Retinal pigment epithelial cell (primary cell): ENCODE measurements around the gene ZNF605.
"Not testable (repeated sequence)": the region's sequence is repeated elsewhere in the genome, so short reads cannot be mapped to it uniquely, and the experiment has no call there.

Source experiments
- DNase-seq: peaks from one replicate; pipeline ENCODE4 v3.0.0-alpha.2; 2010; ENCODE audit warnings: low read depth
- H3K4me3 ChIP-seq: 2 replicates; pipeline ENCODE4 v1.5.1; 2011; ENCODE audit warnings: mild to moderate bottlenecking, low read length, control low read depth, moderate library complexity
- TF ChIP-seq, protein P1 (sequence below): conservative IDR thresholded peaks from 2 replicates; pipeline ENCODE4 v1.5.1; 2011; ENCODE audit warnings: low read depth, low read length, control low read depth, inconsistent platforms

ZNF605 gene

DNA sequence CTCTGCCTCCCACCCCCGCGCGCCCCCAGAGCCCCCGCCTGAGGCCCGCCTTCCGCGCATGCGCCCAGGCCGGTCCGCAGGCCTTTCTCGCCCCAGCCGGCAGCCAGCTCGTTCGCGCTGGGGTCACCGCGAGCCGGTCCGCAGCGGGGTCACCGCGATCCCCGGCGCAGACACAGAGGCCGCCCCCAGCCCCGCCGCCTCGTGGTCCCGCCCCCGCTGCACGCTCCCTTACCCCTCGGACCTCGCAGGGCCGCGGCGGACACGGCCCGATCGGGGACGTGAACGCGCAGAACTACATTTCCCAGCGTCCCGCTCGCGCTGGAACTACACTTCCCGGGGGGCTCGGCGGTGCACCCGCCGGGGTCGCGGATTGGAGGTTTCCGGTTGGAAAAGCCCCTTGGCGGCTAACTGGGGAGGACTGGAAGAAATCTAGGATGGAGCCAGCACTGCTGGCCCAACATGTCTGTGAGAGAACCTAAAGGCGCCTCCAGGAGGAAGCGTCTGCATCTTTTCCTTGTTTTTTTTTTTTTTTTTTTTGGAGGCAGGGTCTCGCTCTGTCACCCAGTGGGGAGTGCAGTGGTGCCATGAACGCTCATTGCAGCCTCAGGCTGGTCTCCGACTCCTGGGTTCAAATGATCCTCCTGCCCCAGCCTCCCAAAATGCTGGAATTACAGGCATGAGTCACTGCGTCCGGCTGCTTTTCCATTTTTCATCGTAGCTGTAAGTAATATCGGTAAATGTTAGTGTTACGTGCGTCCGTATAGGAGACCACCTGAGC lies at the start of gene ZNF605:
Gene ZNF605 (minus strand): TSS at position 296 of the 778 bp plus-strand sequence. CDS start 10,671 bp downstream, outside the sequence.
- TF ChIP-seq, protein P1, sequence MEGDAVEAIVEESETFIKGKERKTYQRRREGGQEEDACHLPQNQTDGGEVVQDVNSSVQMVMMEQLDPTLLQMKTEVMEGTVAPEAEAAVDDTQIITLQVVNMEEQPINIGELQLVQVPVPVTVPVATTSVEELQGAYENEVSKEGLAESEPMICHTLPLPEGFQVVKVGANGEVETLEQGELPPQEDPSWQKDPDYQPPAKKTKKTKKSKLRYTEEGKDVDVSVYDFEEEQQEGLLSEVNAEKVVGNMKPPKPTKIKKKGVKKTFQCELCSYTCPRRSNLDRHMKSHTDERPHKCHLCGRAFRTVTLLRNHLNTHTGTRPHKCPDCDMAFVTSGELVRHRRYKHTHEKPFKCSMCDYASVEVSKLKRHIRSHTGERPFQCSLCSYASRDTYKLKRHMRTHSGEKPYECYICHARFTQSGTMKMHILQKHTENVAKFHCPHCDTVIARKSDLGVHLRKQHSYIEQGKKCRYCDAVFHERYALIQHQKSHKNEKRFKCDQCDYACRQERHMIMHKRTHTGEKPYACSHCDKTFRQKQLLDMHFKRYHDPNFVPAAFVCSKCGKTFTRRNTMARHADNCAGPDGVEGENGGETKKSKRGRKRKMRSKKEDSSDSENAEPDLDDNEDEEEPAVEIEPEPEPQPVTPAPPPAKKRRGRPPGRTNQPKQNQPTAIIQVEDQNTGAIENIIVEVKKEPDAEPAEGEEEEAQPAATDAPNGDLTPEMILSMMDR, result no peak
- DNase-seq, result peak; percentile 65
- H3K4me3 ChIP-seq, result peak within 1 kb of the TSS; percentile 93

DNA sequence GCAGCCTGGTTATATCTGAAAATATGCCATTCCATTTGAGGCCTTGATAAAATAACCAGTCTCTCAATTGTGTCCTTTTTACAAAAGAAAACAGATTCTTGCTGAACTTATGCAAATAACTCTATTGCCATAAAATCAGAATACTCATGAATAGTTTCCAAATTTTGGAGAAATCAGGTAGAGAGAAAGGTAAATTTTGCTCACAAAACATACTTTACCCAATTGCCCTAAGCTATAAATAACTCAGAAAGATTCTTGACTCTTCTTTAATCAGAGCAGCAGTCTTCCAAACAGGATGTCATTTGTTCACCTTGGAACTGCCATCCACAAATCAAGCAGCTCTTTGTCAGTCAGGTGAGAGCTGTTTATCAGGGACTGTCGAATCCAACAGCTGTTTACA lies 42.6 kb upstream of the ZNF605 start:
- TF ChIP-seq, protein P1, result no peak
- no peak overlapping the region for H3K4me3 ChIP-seq
- DNase-seq, result no peak

DNA sequence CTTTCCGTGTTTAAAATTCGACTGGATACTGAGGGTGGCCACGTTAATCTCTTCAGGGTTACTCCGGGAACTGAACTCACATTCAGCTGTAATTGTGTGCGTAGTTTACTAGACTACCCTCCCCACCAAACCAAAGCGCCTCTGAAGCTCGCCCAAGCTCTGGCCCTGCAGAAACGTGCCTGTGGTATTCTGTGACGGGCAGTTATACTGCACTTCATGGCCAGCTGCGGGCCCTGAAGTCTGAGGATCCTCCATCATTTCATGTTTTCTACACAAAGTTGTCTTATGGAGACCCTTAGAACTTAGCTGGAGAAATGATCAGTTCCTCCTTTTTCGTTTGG lies 30.7 kb upstream of the ZNF605 start:
- TF ChIP-seq, protein P1, result no peak
- H3K4me3 ChIP-seq, result peak overlapping the region; percentile 97
- no peak for DNase-seq

DNA sequence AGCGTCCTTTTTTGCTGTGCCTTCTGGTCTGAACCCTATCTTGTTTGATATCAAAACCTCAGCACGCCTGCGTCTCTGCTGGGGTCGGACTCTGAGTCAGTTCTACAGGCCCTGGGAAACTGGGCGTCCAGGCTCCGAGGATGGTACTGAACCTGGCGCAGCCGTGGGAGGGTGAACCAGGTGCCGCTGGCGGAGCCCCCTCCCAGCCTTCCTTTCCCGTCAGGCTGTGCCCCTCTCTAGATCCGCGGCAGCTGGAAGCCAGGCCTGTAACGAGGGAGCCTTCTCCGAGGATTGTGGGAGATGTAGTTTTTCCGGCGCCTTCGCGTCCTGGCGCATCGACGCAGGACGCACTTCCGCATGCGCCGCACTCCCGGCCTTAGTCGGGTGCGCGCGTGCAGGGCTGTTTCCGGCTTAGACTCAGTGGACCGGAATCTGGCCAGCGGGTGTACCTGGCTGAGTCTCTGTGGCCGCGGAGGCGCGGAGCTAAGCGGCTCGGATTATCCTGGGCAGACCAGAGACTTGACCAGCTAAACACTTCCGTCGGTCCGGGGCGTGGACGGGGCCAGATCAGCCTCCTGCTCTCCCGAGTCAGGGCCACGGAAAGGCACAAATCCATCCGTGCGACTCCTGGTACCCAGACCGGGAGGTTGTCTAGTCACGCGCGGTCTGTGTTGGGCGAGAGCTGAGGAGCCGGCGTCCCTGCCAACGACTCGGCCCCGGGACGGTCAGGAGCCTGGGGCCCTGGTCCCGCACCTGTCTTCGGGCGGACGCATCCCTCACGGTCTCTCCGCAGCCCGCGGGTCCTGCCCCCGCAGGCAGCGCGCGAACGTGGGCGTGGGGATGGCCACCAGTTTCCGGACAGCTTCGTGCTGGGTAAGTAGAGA lies 30.1 kb upstream of the ZNF605 start, which contains the start of gene ZNF26:
Gene ZNF26 (plus strand): TSS at position 367 of the 884 bp plus-strand sequence. CDS start 474 bp downstream, at position 841.
- peak; percentile 75 for DNase-seq
- H3K4me3 ChIP-seq, result peak within 1 kb of the TSS; percentile 97
- TF ChIP-seq, protein P1, result no peak

DNA sequence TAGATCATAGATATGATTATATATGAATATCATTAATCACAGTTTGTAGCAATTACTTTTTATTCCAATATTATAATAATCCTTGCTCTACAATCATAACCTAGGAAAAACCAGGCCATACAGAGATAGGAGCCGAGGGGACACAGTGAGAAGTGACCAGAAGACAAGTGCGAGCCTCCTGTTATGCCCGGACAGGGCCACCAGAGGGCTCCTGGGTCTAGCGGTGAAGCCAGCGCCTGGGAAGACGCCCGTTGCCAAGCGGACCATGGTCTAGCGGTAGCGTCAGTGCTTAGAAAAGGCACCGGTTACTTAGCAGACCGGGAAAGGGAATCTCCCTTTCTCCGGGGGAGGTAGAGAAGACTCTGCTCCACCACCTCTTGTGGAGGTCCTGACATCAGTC lies 20.8 kb upstream of the ZNF605 start:
- H3K4me3 ChIP-seq, DNase-seq: not testable (repeated sequence)
- TF ChIP-seq, protein P1, result peak; percentile 39

- DNase-seq, result no peak
- TF ChIP-seq, protein P1, result no peak
Measured at GRCh38 chr12:132972374-132972773, 16.3 kb upstream of the ZNF605 start.

More at GRCh38 chr12:132972374-132972773, 16.3 kb upstream of the ZNF605 start:
- no peak overlapping the region for H3K4me3 ChIP-seq
